IPS-NIHi7 (cell line): ENCODE results near the gene SLC12A1.

ENCODE experiments used
- DNase-seq: peaks from one replicate; pipeline ENCODE4 v3.0.0; 2012; ENCODE audit warnings: mixed read lengths; ENCODE audit errors: extremely low spot score

SLC12A1 gene

DNA sequence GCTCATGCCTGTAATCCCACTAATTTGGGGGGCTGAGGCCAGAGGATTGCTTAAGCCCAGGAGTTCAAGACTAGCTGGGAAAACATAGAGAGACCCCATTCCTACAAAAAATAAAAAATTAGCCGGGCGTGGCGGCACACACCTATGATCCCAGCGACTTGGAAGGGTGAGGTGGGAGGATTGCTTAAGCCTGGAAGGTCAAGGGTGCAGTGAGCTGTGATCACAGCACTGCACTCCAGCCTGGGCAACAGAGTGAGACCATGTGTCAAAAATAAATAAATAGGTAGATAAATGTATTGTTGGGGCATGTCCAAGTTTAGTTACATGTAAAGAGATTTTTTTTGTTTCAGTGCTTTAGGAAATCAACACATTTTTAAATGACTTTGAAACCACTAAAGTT lies 36.4 kb downstream of the SLC12A1 start:
- DNase-seq: no peak

DNA sequence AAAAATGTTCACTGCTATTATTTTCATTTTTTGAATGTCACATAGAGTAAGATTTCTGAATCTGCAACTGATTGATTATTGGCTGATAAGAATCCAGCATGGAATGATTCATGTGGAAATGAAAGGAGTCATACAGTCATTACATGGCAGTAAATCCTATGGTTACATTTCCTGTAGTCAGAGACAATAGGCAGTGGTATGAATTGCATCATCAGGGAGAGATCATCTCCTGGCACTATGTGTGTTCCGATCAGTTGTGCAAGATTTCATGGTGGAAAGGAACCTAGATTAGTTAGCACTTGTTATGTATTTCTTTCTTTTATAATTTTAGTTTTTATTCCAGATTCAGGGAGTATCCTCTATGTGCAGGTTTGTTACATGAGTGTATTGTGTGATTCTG lies 38.8 kb downstream of the SLC12A1 start:
- DNase-seq: no peak

DNA sequence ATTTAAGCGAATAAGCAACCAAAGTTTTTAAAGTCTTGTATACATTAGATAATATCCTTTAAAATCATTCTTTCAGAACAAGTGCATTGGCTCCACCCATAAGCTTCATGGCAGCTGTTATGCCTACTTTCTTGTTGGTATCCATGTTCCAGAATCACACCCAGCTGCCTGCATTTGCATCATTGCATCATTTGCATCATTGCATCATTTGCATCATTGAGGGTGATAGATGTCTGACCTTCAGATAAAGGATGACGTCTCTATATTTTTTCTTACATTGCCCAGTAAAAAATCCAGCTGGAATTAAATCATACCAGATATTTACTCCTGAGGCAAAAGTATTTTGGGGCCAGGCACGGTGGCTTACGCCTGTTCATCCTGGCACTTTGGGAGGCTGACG lies 42.3 kb downstream of the SLC12A1 start:
- no peak for DNase-seq

DNA sequence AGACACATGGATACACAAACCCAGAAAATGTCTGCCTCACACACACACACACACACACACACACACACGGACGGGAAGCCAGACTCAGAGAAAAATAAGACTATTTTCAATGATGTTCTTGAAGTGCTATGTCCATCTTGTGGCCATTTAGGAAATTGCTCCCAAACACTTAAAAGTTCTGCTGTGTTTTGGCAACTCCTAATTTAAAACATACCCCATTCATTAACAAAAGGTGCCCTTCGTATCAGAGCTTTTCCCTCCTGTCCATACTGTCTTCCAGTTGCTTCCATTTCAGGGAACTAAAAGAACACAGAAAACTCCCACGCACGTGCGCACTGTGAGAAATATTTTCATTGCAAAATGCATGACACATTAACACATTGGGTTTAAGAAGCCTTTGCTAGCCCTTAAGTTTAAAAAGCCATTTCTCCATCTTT lies 44.6 kb downstream of the SLC12A1 start:
- peak; percentile 58 for DNase-seq

DNA sequence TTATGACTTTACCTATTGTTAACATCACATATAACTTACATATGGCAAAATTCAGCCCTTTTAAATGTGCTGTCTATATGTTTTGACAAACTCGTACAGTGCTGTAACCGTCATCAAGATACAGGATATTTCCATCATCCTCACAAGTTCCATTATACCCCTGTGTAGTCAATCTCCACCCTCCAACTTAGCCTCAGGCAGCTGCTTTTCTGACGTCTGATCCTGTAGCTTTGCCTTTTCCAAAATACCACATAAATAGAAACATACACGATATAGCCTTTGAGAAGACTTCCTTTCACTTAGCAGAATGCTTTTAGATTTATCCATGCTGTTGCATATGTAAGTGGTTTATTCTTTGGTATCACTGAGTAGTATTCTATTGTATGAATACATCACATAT lies 47.1 kb downstream of the SLC12A1 start:
- no peak for DNase-seq

DNA sequence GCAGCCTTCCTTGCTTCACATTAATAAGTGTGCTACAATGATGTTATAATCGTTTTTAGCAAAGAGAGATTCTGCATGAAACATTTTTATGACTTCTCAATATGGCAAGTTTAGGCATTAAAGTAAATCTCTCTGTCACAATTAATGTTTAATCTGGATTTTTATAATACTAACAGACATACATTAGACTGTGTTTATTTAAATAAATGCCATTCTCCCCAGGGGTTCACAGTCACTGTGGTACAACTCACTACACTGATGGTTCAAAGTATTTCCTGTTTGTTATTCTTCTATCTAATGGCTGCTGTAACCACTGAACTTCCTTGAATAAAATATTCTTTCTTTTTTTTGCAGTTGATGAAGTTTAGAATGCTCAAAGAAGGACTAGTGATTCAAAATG lies 59.0 kb downstream of the SLC12A1 start:
- no peak for DNase-seq

DNA sequence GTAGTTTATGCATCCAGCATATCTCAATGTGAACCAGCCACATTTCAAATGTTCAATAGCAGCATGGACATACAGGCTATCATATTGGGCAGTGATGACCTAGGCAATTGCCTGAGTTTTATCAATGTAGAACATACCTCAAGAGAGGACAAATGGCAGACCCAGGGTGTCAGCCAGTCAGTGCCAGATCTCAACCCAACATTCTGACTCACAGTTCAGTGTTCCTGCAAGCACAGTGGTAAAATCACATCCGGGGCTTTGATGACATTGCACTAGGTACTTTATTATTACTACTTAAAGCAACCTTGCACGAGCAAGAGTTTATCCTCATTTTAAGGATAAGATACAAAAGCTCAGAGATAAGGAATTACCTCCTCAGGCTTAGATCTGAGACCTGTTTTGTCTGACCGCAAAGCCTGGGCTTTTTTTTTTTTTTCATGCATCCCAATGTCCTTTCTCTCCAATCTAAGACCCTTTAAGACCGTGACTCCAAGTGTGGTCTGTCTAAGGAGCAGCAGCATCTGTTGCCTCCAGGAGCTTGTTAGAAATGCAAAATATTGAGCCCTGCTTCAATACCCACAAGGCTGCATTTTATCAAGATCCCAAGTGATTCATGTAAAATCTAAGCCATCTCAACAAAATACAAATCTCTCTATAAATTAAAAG lies 60.1 kb downstream of the SLC12A1 start:
- DNase-seq: no peak

DNA sequence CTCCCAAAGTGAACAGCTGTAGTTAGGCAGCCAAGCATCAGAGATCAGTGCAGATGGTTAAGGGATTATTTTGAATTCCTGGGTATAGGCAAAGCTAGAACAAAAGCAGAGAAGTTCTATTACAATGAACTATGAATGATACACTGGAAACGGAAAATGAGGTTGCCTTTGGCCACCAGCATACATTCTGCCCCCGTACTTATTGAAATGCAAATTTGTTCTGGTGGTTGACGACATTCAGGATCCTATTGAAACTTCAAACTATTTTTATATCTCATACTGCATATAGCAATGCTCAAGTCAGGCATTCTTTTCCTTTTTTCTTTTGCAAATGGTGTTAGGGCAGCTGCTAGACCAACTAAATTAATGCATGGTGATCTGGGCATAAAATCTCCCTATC lies 61.7 kb downstream of the SLC12A1 start:
- DNase-seq: no peak

DNA sequence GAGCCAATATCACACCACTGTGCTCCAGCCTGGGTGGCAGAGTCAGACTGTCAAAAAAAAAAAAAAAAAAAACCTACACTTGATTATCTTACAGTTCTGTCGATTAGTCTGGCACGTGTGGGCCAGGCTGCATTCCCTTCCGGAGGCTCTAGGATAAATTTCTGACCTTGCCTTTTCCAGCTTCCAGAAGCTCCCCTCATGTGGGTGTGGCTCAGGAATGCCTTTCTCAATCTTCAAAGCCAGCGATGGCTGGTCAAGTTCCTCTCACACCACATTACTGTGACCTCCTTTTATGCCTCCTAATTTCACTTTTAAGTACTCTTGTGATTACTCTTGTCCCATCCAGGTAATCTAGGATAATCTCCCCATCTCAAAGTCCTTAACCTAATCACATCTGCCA lies 66.9 kb downstream of the SLC12A1 start:
- no peak for DNase-seq

DNA sequence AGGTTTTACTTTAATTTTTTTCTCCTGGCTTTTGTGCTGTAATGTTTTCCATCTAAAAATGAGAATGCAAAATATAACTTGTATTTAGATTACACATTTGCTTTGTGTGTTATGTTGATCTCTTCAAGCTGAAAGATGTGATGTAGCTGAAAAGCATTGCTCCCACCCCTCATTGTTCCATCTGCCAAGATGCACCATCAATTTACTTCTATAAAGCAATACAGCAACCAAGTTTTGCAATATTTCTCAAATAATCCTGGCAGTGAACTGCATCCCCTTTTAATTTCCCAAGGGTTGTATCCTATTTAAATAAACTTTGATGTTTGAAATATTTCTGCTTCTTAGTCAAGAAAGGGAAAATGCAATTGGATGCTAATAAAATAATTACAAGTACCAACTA lies 72.6 kb downstream of the SLC12A1 start:
- DNase-seq: no peak

DNA sequence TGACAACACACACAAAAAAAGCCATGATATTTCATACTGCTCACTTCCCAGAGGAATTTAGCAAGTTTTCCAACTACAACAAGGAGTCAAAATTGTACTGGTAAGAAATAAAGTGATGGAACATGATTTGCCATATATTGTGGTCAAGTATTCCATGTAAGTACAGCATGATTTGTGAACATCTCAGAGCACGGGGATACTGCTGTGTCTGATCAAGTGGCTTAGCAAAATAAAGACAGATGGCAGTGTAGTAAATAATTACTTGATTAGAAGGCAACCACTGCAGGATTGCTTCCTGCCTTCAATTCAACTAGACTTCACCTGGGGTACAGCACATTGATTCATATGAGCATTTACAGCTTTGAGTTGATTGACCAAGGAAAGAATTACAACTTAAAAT lies 73.5 kb downstream of the SLC12A1 start:
- DNase-seq: no peak

DNA sequence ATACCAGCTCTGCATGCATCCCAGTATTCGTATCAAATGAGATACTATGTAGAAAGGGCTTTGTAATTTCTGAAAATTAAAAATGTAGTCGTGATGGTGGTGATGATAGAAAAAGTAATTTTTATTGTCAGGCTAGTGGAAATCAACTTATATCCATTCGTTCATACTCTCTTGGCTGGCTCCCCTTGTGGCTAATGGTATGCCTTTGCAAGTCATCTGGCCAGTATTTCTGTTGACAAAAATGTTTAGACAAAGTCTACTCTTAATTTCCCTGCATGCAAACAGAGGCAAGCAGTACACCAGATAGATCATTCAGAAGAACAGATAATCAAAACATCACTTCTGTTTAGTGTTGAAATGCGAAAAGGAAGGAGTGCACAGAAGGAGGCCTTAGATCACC lies 75.6 kb downstream of the SLC12A1 start:
- no peak for DNase-seq

DNA sequence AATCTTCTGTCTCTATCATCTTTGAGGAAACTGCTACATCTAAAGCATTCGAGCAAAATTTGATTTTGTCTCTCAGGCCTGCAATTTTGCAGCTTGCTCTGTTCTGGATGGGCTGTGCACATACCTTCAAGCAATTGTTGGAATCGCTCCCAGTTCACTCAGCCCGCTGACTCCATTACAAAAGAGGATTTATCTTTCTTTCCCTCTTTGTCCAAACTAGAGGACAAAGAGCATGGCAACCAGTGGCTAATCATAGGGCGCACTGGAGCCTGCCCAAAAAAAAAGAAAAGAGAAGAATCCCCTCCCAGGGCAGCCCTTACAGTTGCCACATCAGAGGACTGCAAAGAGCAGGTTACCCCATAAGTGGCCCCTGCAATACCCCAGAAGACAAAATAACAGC lies 76.1 kb downstream of the SLC12A1 start:
- DNase-seq: no peak

DNA sequence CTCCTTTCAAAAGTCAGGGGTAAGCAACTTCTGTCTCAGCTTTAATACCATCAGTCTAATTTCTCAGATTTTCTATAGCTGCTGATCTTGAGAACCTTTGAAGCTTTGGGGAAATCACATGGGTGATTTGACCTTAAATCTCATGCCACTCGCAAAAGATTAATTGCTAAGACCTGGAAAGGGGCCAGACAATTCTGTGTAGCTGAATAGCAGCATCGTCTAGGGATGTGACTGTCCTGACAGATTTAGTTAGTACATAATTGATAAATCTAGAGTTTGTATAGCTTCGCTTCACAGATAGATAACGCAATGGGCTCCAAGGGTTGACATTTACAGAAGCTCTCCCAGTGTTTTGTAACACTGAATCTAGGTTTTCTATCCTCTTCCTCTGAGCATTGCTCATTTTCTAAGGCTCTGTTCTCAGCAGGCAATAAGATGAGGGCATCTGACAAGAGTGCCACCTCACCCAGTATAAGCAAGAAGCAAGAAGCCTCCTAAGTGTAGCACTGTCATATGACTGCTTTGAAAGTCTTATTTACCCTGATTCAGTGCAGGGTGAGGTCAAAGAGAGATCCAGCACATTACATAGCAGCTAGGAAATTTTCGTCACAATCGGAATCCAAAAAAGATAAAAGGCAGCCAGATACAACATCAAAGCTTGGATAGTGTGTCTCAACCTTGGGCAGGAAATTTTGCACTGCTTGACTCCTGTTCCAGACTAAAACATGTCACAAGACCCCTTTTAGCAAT lies 77.5 kb downstream of the SLC12A1 start:
- no peak for DNase-seq

DNA sequence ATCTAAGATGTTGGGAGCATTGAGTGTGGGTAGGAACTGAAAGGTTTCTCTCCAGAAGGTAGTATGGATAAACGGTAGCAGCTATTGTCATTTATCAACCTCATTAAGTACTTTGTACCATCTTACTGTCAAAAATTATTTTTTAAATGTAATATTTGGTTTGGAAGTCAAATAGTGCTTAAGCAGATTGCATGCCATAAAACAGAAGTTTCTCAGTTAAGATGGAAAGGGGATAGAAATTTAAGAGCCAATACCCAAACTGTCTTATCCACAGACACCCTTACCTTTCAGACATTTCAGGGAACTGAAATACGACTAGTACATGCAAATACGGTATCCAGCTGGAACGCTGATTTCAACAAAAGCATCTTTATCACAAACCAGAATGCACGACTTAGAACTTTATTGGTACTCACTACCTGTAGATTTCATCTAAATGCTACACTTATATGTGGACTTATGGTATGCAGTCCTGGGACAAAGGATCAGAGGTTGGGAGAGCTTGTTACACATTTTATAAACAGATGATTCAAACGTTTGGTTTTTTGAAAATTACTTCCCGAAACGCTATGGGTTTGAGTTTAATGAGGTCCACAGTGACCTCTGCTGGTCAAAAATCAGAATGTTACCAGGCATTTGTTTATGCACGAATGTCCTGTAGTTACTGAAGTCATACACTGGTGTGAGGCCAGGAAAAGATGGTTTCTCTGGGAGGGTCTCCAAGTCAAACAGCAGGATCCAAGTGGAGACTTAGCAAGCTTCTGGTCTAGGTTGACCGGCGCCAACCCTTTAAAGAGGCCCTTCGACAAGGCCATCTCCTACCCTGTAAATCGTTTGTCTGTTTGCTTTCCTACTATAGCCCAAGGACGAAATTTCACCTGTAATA lies 79.5 kb downstream of the SLC12A1 start:
- peak; percentile 71 for DNase-seq

DNA sequence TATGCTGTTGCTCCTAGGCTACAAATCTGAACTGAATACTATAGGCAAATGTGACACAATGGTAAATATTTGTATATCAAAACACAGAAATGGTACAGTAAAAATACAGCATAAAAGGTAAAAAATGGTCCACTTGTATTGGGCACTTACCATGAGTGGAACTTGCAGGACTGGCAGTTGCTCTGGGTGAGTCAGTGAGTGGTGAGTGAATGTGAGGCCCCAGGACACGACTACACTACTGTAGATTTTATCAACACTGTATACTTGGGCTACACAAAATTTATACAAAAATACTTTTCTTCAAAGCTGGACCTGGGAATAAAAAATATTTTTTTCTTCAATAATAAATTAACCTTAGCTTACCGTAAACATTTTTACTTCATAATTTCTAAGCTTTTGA lies 83.5 kb downstream of the SLC12A1 start:
- DNase-seq: no peak

DNA sequence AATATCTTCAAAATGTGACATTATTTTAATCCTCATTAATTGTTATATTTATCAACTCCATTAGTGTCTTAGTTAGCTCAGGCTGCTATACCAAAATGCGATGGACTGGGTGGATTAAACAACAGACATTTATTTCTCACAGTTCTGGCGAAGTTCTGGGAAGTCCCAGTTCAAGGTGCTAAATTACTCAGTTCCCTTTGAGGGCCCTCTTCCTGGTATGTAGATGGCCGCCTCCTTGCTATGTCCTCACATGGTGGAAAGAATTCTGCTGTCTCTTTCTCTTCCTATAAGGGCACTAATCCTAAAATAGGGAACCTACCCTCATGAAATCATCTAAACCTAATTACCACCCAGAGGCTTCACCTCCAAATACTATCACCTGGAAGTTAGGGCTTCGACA lies 86.4 kb downstream of the SLC12A1 start:
- DNase-seq: no peak

DNA sequence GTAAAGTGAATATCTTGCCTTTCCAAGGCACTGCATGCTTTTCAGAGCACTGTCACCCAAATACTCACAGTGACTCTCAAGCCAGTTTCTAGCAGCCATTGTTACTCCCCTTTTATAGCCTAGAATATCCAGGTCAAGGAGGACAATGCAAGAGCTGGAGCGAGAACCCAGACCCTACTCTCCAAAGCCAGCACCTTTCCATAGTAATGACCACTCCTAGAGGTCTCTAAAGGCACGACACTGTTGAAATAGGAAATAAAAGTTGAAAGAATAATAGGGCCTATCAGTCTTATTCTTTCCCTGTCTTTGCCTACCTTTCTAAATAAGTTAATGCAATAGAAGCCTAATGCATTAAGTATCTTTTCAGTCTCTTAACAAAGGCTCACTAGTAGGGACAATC lies 91.6 kb downstream of the SLC12A1 start:
- no peak for DNase-seq

DNA sequence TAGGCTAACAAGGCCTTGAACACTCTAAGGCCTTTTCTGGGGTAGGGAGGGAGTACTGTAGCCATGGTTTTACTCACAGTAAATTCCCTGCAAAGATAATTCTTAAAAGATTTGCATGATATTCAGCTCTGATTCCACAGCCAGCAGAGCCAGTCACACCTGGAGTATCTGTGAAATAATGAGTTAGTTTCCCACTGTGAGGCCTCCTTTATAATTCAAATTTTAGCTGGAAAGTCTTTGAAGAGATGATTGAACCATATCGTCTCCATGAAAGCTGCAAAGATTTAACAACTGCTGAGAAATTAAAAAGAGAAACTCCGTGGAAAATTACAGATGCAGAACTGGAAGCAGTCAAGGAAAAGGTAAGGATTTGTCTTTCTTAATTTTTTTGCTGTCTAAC lies 92.8 kb downstream of the SLC12A1 start:
- DNase-seq: no peak

DNA sequence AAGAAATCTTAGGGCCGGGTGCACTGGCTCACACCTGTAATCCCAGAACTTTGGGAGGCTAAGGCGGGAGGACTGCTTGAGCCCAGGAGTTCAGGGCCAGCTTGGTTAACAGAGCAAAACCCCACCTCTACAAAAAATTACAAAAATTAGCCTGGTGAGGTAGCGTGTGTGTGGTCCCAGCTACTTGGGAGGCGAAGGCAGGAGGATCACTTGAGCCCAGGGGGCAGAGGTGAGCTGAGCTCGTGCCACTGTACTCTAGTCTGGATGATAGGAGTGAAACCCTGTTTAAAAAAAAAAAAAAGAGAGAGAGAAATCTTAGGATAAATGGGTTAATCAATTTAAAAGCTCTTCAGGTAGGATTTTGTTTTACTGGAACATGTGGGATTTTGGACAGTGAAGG lies 93.9 kb downstream of the SLC12A1 start:
- no peak for DNase-seq

DNA sequence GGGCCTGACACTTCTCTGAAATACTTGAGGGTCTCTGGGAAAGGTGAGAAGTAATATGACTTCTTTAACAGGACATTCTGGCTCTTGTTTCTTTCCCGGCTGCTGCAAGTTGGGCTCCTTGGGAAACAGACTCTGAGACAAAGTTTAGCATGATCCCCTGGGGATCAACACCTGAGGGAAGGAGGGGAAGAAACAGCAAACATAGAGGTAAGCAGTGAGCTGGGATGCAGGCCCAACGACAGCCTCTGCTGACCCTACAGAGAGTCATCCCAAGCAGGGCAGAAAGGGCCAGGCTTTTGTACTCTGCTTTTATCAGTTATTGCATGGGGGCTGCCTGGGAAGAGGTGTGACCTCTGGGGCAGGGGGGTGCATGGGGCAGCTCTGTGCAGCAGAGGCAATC lies 98.3 kb downstream of the SLC12A1 start:
- DNase-seq: no peak

DNA sequence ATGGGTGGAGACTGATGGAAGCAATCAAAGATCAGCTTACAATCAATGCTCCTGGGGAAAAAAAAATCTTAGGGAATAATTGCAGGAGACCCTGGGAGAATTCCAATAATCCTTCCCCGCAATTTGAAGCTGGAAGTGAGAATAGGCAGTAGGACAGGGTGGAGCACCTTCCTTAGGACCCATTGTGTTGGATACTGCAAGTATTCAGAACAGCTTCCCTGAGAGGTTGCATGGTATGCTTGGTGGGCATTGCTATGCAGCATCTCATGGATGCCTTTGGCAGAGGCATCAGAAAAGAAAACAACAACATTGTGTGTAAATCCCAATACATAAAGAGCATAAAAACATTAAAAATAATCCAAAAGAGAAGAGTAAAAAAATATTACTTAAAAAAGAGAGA lies 100.5 kb downstream of the SLC12A1 start:
- DNase-seq: no peak

DNA sequence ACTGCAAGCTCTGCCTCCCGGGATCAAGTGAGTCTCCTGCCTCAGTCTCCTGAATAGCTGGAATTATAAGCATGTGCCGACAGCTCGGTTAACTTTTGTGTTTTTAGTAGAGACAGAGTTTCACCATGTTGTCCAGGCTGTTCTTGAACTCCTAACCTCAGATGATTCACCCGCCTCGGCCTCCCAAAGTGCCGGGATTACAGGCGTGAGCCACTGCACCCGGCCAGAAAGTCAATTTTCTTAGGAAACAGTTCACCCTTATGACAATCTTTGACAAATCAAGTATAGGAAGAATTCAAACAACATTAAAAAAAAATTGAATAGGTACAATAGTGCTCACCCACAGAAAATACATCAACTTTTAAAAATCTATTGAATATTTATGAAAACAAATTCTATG lies 101.5 kb downstream of the SLC12A1 start:
- no peak for DNase-seq
